Stimulated activated naive B cell treated with anti-CD40 and anti-IgM and Interleukin-4, amounts not matched to agents 10 μg/mL and 1 μg/mL and 100 μg/mL, for 72 hours (primary cell): ENCODE data around the gene BAMBI.
A peak's percentile ranks its signal among the peaks of the same experiment; 100 is the strongest.

Experiments used
- ATAC-seq, 2 donors: fragments of 150-1000 bp; cut with Tn5 transposase; replicated peaks; 2 replicates each; pipeline ENCODE4 v1.10.0; 2021; ENCODE audit warnings: moderate library complexity in 1 of 2
- DNase-seq: peaks from one replicate; pipeline ENCODE4 v3.0.0; 2021
- H3K27ac Mint-ChIP-seq: one replicate; pipeline ENCODE4 v1.8.0; 2022; ENCODE audit warnings: mild to moderate bottlenecking, mixed read lengths
- H3K27me3 Mint-ChIP-seq, 2 donors: one replicate each; pipeline ENCODE4 v1.8.0; 2022; ENCODE audit warnings: mixed read lengths in 2 of 2
- H3K36me3 Mint-ChIP-seq, 2 donors: one replicate each; pipeline ENCODE4 v1.8.0; 2022; ENCODE audit warnings: mixed read lengths in 2 of 2, mild to moderate bottlenecking in 1 of 2
- H3K4me1 Mint-ChIP-seq, 2 donors: one replicate each; pipeline ENCODE4 v1.8.0; 2022; ENCODE audit warnings: mixed read lengths in 2 of 2, mild to moderate bottlenecking in 1 of 2
- H3K4me3 Mint-ChIP-seq, 2 donors: one replicate each; pipeline ENCODE4 v1.8.0; 2022; ENCODE audit warnings: mild to moderate bottlenecking in 2 of 2, mixed read lengths in 2 of 2, moderate library complexity in 1 of 2
- H3K9me3 Mint-ChIP-seq, 2 donors: one replicate each; pipeline ENCODE4 v1.8.0; 2022; ENCODE audit warnings: mixed read lengths in 2 of 2, mild to moderate bottlenecking in 1 of 2

The BAMBI gene

DNA sequence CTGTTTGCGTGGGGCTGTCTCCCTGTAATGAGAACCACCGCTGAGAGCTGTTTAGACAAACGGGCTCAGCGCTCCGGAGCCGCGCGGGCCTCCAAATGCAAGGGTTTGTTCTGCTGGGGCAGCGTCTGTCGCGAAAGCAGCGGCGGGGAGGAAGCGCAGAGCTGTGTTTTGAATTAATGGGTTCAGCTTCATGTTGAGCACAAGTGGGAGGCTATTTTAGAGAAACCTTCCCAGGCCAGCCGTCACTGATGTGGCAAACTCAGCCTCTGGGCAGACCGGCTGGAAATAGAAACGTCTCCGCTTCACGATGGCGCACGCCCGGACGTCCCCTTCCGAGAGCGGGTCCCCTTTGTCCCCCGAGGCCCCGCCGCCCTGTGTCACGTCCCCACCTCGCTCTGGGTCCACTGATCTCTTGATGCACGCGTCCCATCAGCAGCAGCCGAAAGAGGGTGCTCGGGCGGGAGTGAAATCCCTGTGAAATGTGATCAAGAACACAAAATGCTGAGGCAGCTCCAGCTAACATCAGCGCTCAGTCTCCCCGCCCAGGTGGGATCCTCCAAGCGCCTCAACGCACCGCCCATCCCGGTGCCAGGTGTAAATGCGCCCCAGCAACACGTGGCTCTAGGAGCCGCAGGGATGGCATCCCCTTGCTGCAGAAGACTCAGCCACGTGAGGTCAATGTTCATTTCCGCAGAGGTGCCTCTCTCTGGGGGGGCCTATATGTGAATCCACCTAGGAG, 44.9 kb downstream of the BAMBI start:
- no peak for DNase-seq
- peaks cover 6 to 10% of the 10 kb centered on the region in 2 donors for H3K4me1 Mint-ChIP-seq
- peaks cover 23 to 57% of the 10 kb centered on the region in 2 donors for H3K27me3 Mint-ChIP-seq
- peaks cover 0 to 2% of the 10 kb centered on the region in 2 donors for H3K9me3 Mint-ChIP-seq
- H3K36me3 Mint-ChIP-seq: no peaks in the 10 kb centered on the region
- H3K27ac Mint-ChIP-seq: peak overlapping the region; percentile 37
- H3K4me3 Mint-ChIP-seq: peak overlapping the region; percentile 50 to 59
- ATAC-seq: peak in 1 of 2 donors; percentile 31

DNA sequence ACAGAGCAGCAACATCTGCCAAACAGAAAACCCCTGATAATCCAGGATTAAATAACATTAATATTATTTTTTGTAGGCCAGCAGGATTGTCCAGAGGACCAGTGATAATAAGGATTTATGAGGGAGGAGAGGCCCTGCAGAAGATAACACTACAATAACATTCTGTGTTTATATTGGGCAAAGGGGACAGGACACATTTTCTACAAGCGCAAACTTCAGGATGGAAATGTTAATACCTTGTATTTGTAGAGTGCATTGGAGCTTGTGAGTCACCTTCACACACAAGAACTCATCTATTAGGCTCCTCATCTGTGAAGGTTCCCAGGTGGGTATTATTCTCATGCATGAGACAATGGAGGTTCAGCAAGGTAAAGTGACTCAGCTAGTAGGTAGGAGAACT, 51.0 kb downstream of the BAMBI start:
- H3K27ac Mint-ChIP-seq: no peak overlapping the region
- ATAC-seq (no peak), DNase-seq (no peak)
- peaks cover 0 to 5% of the 10 kb centered on the region in 2 donors for H3K9me3 Mint-ChIP-seq
- no peaks in the 10 kb centered on the region for H3K36me3 Mint-ChIP-seq
- peaks cover 20 to 22% of the 10 kb centered on the region in 2 donors for H3K27me3 Mint-ChIP-seq
- no peak overlapping the region for H3K4me3 Mint-ChIP-seq
- peaks cover 0 to 8% of the 10 kb centered on the region in 2 donors for H3K4me1 Mint-ChIP-seq

DNA sequence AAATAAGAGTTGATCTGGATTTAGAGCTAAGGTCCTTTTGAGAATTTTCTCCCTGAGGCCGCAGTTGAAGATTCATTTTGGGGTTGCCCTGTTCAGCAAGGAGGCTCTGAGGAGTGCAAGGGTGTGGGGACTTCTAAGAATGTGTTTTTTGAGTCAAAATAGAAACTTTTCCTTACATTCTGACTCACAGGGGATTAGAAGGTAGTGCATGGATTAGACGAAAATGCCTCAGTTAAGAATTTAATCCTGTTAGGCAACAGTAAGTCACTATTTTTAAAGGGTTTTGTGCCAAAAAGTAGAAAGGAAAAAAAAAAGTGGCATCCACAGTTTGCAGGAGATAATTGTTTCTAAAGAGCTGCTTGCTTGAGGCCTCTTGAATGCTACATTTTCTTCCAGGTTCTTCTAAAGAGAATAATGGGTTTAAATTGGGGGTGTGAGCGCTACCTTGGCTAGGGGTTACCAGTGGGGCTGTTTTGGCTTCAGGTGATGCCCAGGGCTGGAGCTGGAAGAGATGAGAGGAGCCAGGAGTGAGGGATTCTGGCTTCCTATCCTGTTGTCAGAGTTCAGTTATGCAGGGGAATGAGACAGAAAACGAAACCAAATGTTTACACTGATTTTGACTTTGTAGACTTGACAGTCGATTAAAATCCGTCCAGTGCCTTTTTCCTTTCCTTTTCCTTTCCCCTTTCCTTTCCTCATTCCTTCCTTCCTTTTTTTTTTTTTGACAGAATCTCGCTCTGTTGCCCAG, 52.9 kb downstream of the BAMBI start:
- DNase-seq: no peak
- Mint-ChIP-seq H3K27ac (no peak overlapping the region), H3K4me3 (no peak overlapping the region), H3K4me1 (peaks cover 0 to 8% of the 10 kb centered on the region in 2 donors), H3K27me3 (peaks cover 2 to 13% of the 10 kb centered on the region in 2 donors), H3K36me3 (no peaks in the 10 kb centered on the region), H3K9me3 (peaks cover 4 to 9% of the 10 kb centered on the region in 2 donors)
- no peak for ATAC-seq

DNA sequence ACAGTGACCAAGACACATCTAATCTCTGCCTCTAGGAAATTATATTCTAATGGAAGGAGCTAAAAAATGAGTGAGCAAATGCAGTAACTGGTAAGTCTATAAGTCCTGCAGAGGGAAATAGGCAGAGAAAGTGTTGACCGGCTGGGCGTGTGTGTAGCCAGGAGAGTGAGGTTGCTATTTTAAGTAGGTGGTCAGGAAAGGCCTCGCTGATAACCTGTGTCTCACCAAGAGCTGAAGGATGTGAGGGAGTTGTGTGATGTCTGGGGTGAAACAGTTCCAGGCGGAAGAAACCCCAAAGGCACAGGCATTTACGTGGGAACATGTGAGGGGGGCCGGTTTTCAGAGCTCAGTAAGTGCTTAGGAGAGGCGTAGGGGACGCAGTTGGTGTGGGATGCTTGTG, 54.8 kb downstream of the BAMBI start:
- DNase-seq: no peak
- Mint-ChIP-seq H3K4me1 (peaks cover 0 to 8% of the 10 kb centered on the region in 2 donors), H3K27ac (no peak overlapping the region), H3K9me3 (peaks cover 4 to 9% of the 10 kb centered on the region in 2 donors), H3K4me3 (no peak overlapping the region), H3K36me3 (no peaks in the 10 kb centered on the region), H3K27me3 (peaks cover 0 to 12% of the 10 kb centered on the region in 2 donors)
- ATAC-seq: no peak
